Body of pancreas (tissue), 4 donors: ENCODE measurements around the gene CTIF. TPM values are rescaled to one million over a fixed set of nuclear protein-coding genes. Genes with fewer than 3 reads are reported as not detected.

Experiments used
- ATAC-seq: fragments of 150-250 bp; one replicate; pipeline ENCODE4 v1.9.1; 2016
- DNase-seq, 4 donors: peaks; one replicate each; pipeline ENCODE4 v3.0.0-alpha.2; 2019
- H3K27ac ChIP-seq, 4 donors: fragments of 200-600 bp; sonication (generic); 1 replicate in 3 of 4; 2 replicates in 1 of 4; pipeline versions ENCODE4 v1.5.1 to v1.6.1; 2016 to 2019; ENCODE audit warnings: mild to moderate bottlenecking in 1 of 4, mixed read lengths in 1 of 4, moderate library complexity in 1 of 4
- H3K27me3 ChIP-seq, 2 donors: fragments of 200-600 bp; sonication (generic); one replicate each; pipeline ENCODE4 v1.6.0; 2016; ENCODE audit warnings: mild to moderate bottlenecking in 1 of 2
- H3K36me3 ChIP-seq, 2 donors: fragments of 200-600 bp; sonication (generic); replicated peaks in 1 of 2; 2 replicates each; pipeline ENCODE4 v1.5.1; 2016; ENCODE audit warnings: low read depth in 2 of 2; ENCODE audit not compliant: insufficient read depth in 1 of 2
- H3K4me1 ChIP-seq: fragments of 200-600 bp; sonication (generic); one replicate; pipeline ENCODE4 v1.6.0; 2016
- H3K4me3 ChIP-seq, 2 donors: fragments of 200-600 bp; sonication (generic); 1 replicate in 1 of 2; 2 replicates in 1 of 2; pipeline ENCODE4 v1.5.1; 2016 to 2019
- H3K9me3 ChIP-seq, 3 donors: fragments of 200-600 bp; sonication (generic); 1 replicate in 2 of 3; 2 replicates in 1 of 3; pipeline ENCODE4 v1.5.1; 2016
- POLR2A ChIP-seq, 3 donors: fragments of 450-650 bp; IDR thresholded peaks; one replicate each; pipeline ENCODE4 v1.6.1; 2016; ENCODE audit warnings: antibody characterized with exemption in 3 of 3, mild to moderate bottlenecking in 2 of 3
- WGBS, 2 donors: methylation state at CpG; one replicate each; pipeline ENCODE4 v1.1.5; 2017; 5-methylcytosine and 5-hydroxymethylcytosine counted together
- intact Hi-C: fragments of 100-400 bp; cut with DNase I; formaldehyde crosslinking; loops from one replicate; pipeline ENCODE4 v1.15.1; 2023
- total RNA-seq, 2 donors: library from RNA; depleted of rRNA; stranded (reverse); fragments of >200 nt; gene quantifications; one replicate each; pipeline ENCODE4 v1.1.0, GENCODE V29; 2016
- TF ChIP-seq, protein P1 (sequence below), 7 experiments: fragments of 450-650 bp in 4 of 7; fragments of 200-600 bp in 3 of 7; sonication (generic) in 3 of 7; IDR thresholded peaks; one replicate each; pipeline ENCODE4 v1.5.1; 2016 to 2019; ENCODE audit warnings: antibody characterized with exemption in 7 of 7

The CTIF gene
- total RNA-seq, 2 donors from 2014 or later = 18.7 to 24.4 TPM

DNA sequence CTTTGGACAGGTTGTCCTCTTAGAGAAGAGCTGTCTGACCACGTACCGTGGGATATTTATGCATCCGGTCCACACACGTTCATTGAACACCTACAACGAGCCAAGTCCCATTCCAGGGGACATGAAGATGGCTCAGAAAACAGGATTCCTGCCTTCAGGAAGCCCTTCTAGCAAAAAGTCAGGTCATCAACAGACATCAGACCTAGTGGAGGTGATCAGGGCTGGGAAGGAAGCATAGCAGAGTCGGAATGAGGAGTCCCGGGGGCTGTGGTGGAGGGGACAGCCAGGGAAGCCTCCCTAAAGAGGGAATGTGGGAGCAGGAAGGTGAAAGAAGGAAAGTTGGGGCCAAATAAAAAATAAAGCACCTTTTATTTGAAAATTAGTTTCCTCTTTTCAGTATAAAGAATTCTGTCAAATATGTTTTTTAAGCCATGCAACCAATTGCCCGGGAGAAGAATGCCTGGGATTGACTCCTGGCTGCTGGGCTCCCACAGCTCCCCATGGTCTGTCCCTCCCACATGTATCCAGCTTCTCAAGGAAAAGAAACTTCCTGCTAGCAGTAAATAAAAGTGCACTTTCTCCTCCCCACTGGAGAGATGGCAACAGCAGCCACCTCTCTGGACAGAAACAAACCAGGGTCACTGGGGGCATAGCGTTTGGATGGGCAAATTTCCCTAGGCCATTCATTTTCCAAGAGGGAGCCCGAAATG is 267.1 kb downstream of the CTIF start:
- WGBS, 2 donors = 91 to 95% methylated on average over 10 of the region's 10 CpGs
- H3K9me3 ChIP-seq = no peaks in the 10 kb centered on the region
- no peaks in the 10 kb centered on the region for H3K27me3 ChIP-seq
- no peak overlapping the region for H3K27ac ChIP-seq
- no peaks in the 10 kb centered on the region for H3K36me3 ChIP-seq
- peaks cover 20% of the 10 kb centered on the region for H3K4me1 ChIP-seq
- ATAC-seq (no peak), DNase-seq (peak in 1 of 4 donors; percentile 3)
- TF ChIP-seq, protein P1, sequence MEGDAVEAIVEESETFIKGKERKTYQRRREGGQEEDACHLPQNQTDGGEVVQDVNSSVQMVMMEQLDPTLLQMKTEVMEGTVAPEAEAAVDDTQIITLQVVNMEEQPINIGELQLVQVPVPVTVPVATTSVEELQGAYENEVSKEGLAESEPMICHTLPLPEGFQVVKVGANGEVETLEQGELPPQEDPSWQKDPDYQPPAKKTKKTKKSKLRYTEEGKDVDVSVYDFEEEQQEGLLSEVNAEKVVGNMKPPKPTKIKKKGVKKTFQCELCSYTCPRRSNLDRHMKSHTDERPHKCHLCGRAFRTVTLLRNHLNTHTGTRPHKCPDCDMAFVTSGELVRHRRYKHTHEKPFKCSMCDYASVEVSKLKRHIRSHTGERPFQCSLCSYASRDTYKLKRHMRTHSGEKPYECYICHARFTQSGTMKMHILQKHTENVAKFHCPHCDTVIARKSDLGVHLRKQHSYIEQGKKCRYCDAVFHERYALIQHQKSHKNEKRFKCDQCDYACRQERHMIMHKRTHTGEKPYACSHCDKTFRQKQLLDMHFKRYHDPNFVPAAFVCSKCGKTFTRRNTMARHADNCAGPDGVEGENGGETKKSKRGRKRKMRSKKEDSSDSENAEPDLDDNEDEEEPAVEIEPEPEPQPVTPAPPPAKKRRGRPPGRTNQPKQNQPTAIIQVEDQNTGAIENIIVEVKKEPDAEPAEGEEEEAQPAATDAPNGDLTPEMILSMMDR (IDR thresholded peaks at IDR 0.05) = no peak
- no peak for TF ChIP-seq POLR2A (IDR thresholded peaks at IDR 0.05)
- no peak overlapping the region for H3K4me3 ChIP-seq
- intact Hi-C loops = no loop called here

DNA sequence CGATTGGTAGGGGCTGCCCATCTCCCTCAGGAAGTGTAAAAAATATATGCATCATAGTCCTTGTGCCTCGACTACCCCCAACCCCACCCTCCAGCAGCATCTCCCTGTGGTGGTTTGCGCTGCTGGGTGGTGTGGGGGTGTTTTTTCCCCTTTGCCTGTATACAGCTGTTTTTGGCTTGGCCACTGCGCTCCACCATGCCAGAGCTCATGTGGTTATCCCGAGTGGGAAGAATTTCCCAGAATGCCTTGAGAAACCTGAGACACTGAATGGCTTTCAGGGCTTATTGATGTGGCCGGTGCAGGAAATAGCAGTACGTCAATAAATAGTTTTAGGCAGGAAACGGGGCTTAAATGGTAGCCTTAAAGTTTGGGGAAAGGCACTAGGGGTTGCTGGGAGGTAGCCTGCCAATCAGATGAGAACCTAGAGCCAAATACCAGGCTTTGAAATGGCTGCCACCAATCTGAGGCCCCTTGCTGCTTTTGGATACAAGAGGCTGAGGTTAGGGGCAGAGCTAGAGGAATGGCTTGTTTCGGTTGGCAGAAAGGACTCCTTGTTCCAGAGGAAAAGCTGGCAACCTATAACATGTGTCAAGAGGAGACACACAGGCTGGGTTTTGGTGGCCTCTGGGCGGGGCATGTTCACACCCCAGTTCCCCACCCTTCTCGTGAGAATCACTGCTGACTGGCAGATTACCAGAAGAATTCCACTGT is 267.9 kb downstream of the CTIF start:
- no peak overlapping the region for H3K27ac ChIP-seq
- 74 to 80% methylated on average over 11 of the region's 11 CpGs for WGBS, 2 donors

DNA sequence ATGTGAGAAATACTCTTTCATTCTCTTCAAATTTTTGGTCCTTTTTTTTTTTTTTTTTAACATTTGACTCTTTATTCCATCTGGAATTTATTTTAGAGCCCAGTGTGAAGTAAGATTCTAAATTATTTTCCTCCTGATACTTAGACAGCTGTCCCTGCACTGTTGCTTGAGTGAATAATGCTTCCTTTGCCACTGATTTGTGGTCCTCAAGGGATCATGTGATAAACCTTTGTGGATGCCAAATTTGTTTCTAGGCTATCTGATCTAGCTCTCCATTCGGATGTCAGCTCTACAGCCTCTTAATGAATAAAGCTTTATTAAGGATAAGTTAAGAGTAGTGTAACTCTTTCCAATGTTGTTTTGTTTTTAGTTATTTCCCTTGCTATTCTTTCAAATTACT is 269.6 kb downstream of the CTIF start:
- DNase-seq = no peak
- Histone ChIP-seq H3K4me1 (no peaks in the 10 kb centered on the region), H3K36me3 (no peaks in the 10 kb centered on the region), H3K4me3 (no peak overlapping the region), H3K27ac (no peak overlapping the region), H3K27me3 (no peaks in the 10 kb centered on the region), H3K9me3 (no peaks in the 10 kb centered on the region)
- WGBS, 2 donors = 68 to 71% methylated on average over 1 of the region's 1 CpG
- no peak for ATAC-seq
- intact Hi-C loops = no loop called here
- TF ChIP-seq POLR2A (IDR thresholded peaks at IDR 0.05) = no peak
- TF ChIP-seq, protein P1 (IDR thresholded peaks at IDR 0.05) = no peak

More for the DNA sequence above, 267.9 kb downstream of the CTIF start:
- Histone ChIP-seq H3K4me1 (peaks cover 14% of the 10 kb centered on the region), H3K4me3 (no peak overlapping the region), H3K9me3 (no peaks in the 10 kb centered on the region), H3K36me3 (no peaks in the 10 kb centered on the region), H3K27me3 (no peaks in the 10 kb centered on the region)
- TF ChIP-seq, protein P1 (IDR thresholded peaks at IDR 0.05) = no peak
- TF ChIP-seq POLR2A (IDR thresholded peaks at IDR 0.05) = no peak
- DNase-seq (peak in 2 of 4 donors; percentile 7 to 11), ATAC-seq (no peak)
- intact Hi-C loops = no loop called here

DNA sequence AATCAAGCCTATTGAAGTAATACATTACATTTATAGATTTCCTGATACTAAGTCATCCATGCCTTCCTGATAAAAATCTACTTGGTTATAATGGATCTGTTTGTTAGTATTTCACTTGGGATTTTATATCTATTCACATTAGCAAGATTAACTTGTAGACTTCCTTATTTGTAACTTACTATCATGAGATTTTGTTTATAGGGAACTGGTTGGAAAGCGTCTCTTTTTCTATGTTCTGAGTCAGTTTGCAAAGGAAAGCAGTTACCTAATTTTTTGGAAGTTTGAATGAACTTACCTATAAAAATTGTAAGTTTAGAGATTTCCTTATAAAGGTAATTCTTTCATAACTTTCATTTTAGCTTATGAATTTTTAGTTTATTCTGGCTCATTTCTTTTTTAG is 270.5 kb downstream of the CTIF start:
- Histone ChIP-seq H3K4me1 (no peaks in the 10 kb centered on the region), H3K36me3 (no peaks in the 10 kb centered on the region), H3K9me3 (no peaks in the 10 kb centered on the region), H3K27ac (no peak overlapping the region), H3K27me3 (no peaks in the 10 kb centered on the region), H3K4me3 (no peak overlapping the region)
- no peak for TF ChIP-seq POLR2A (IDR thresholded peaks at IDR 0.05)
- TF ChIP-seq, protein P1 (IDR thresholded peaks at IDR 0.05) = no peak
- intact Hi-C loops = no loop called here
- no peak for DNase-seq
- ATAC-seq = no peak
- WGBS, 2 donors = 87 to 91% methylated on average over 1 of the region's 1 CpG
